GM19099 (cell line): Measurements from ENCODE around the gene TNFRSF19.

Source experiments
- POLR2A ChIP-seq: IDR thresholded peaks from 3 replicates; pipeline ENCODE4 v1.6.1; 2011; ENCODE audit warnings: low read depth; ENCODE audit not compliant: insufficient read length; ENCODE audit errors: extremely low read depth

TNFRSF19 gene

GRCh38 chr13:23629566-23630272 lies 59.5 kb downstream of the TNFRSF19 start:
- TF ChIP-seq POLR2A = no peak

GRCh38 chr13:23630349-23631093 lies 60.3 kb downstream of the TNFRSF19 start:
- no peak for TF ChIP-seq POLR2A

- no peak for TF ChIP-seq POLR2A
Measured at GRCh38 chr13:23631311-23632047, 61.3 kb downstream of the TNFRSF19 start.

GRCh38 chr13:23632048-23632582 lies 61.9 kb downstream of the TNFRSF19 start:
- no peak for TF ChIP-seq POLR2A

- TF ChIP-seq POLR2A = no peak
Measured at GRCh38 chr13:23632741-23633140, 62.5 kb downstream of the TNFRSF19 start.

GRCh38 chr13:23634897-23635296 lies 64.7 kb downstream of the TNFRSF19 start:
- no peak for TF ChIP-seq POLR2A

GRCh38 chr13:23636360-23636759 lies 66.1 kb downstream of the TNFRSF19 start:
- no peak for TF ChIP-seq POLR2A

GRCh38 chr13:23637829-23638228 lies 67.6 kb downstream of the TNFRSF19 start:
- TF ChIP-seq POLR2A = no peak

GRCh38 chr13:23639674-23640073 lies 69.5 kb downstream of the TNFRSF19 start:
- no peak for TF ChIP-seq POLR2A

- TF ChIP-seq POLR2A = no peak
Measured at GRCh38 chr13:23642110-23642509, 71.9 kb downstream of the TNFRSF19 start.

- no peak for TF ChIP-seq POLR2A
Measured at GRCh38 chr13:23643338-23644125, 73.3 kb downstream of the TNFRSF19 start.

GRCh38 chr13:23644126-23644419 lies 73.9 kb downstream of the TNFRSF19 start:
- TF ChIP-seq POLR2A = no peak

GRCh38 chr13:23644527-23645138 lies 74.4 kb downstream of the TNFRSF19 start:
- TF ChIP-seq POLR2A = no peak

GRCh38 chr13:23645851-23646250 lies 75.6 kb downstream of the TNFRSF19 start:
- no peak for TF ChIP-seq POLR2A
